Neuronal stem cell (in vitro differentiated cells): ENCODE results near the gene MACROD1.

ENCODE experiments used
- DNase-seq: peaks from one replicate; pipeline ENCODE4 v3.0.0-alpha.2; 2013; ENCODE audit warnings: low spot score
- H2AFZ ChIP-seq: one replicate; pipeline ENCODE4 v1.6.1; 2013; ENCODE audit warnings: mild to moderate bottlenecking, low read length, inconsistent platforms
- H2AK5ac ChIP-seq: 2 replicates; pipeline ENCODE4 v1.6.1; 2013; ENCODE audit warnings: low read depth, mild to moderate bottlenecking, inconsistent platforms, low read length, moderate library complexity, mixed read lengths
- H2BK120ac ChIP-seq: 2 replicates; pipeline ENCODE4 v1.6.1; 2013; ENCODE audit warnings: low read depth, mild to moderate bottlenecking, inconsistent platforms, low read length, moderate library complexity, mixed read lengths
- H2BK12ac ChIP-seq: one replicate; pipeline ENCODE4 v1.6.1; 2013; ENCODE audit warnings: low read length, inconsistent platforms
- H2BK15ac ChIP-seq: 2 replicates; pipeline ENCODE4 v1.6.1; 2013; ENCODE audit warnings: mild to moderate bottlenecking, low read length, inconsistent platforms, mixed read lengths
- H2BK5ac ChIP-seq: one replicate; pipeline ENCODE4 v1.6.1; 2013; ENCODE audit warnings: inconsistent platforms, mild to moderate bottlenecking, low read length, moderate library complexity
- H3K14ac ChIP-seq: one replicate; pipeline ENCODE4 v1.6.1; 2013; ENCODE audit warnings: low read length, inconsistent platforms
- H3K18ac ChIP-seq: 2 replicates; pipeline ENCODE4 v1.6.1; 2013; ENCODE audit warnings: low read length, inconsistent platforms
- H3K23ac ChIP-seq: 2 replicates; pipeline ENCODE4 v1.6.1; 2013; ENCODE audit warnings: low read depth, mild to moderate bottlenecking, mixed read lengths, low read length, inconsistent platforms; ENCODE audit not compliant: poor library complexity
- H3K27ac ChIP-seq: replicated peaks from 3 replicates; pipeline ENCODE4 v1.5.1; 2013; ENCODE audit warnings: low read length, inconsistent platforms
- H3K27me3 ChIP-seq, 3 experiments: 2 replicates each; pipeline ENCODE4 v1.6.1; 2013; ENCODE audit warnings: low read length in 3 of 3, mild to moderate bottlenecking in 2 of 3, inconsistent platforms in 1 of 3, low read depth in 1 of 3, mixed read lengths in 1 of 3, moderate library complexity in 1 of 3; ENCODE audit not compliant: control insufficient read depth in 3 of 3, insufficient read depth in 3 of 3
- H3K36me3 ChIP-seq, 2 donors: replicated peaks in 1 of 2; 2 replicates each; pipeline ENCODE4 v1.6.1; 2013; ENCODE audit warnings: low read length in 2 of 2; ENCODE audit not compliant: control insufficient read depth in 2 of 2, insufficient read depth in 2 of 2
- H3K4ac ChIP-seq: 2 replicates; pipeline ENCODE4 v1.6.1; 2013; ENCODE audit warnings: inconsistent platforms, mild to moderate bottlenecking, low read length, moderate library complexity
- H3K4me1 ChIP-seq, 2 donors: 1 replicate in 1 of 2; 2 replicates in 1 of 2; pipeline ENCODE4 v1.6.1; 2013; ENCODE audit warnings: low read length in 2 of 2, low read depth in 1 of 2; ENCODE audit not compliant: control insufficient read depth in 2 of 2, insufficient read depth in 1 of 2
- H3K4me2 ChIP-seq: one replicate; pipeline ENCODE4 v1.6.1; 2013; ENCODE audit warnings: mild to moderate bottlenecking, low read length, inconsistent platforms; ENCODE audit not compliant: insufficient read depth, poor library complexity, severe bottlenecking
- H3K4me3 ChIP-seq, 2 donors: 2 replicates each; pipeline ENCODE4 v1.5.1; 2013; ENCODE audit warnings: low read length in 2 of 2, mild to moderate bottlenecking in 2 of 2, inconsistent platforms in 1 of 2, moderate library complexity in 1 of 2
- H3K79me1 ChIP-seq: one replicate; pipeline ENCODE4 v1.6.1; 2013; ENCODE audit warnings: low read depth, mild to moderate bottlenecking, inconsistent platforms, low read length, moderate library complexity
- H3K9ac ChIP-seq: one replicate; pipeline ENCODE4 v1.6.1; 2013; ENCODE audit warnings: mild to moderate bottlenecking, low read depth, low read length, inconsistent platforms; ENCODE audit not compliant: poor library complexity
- H3K9me3 ChIP-seq, 2 donors: replicated peaks in 1 of 2; 2 replicates each; pipeline versions ENCODE3 to v1.6.1; 2013; ENCODE audit warnings: low read length in 2 of 2, mild to moderate bottlenecking in 2 of 2, inconsistent platforms in 1 of 2, low read depth in 1 of 2, mixed read lengths in 1 of 2, moderate library complexity in 1 of 2; ENCODE audit not compliant: control insufficient read depth in 2 of 2, insufficient read depth in 1 of 2
- H4K8ac ChIP-seq: one replicate; pipeline ENCODE4 v1.6.1; 2013; ENCODE audit warnings: low read depth, mild to moderate bottlenecking, inconsistent platforms, low read length, moderate library complexity
- H4K91ac ChIP-seq: one replicate; pipeline ENCODE4 v1.6.1; 2013; ENCODE audit warnings: low read length, low read depth, mild to moderate bottlenecking, inconsistent platforms; ENCODE audit not compliant: poor library complexity
- WGBS, 2 donors: extraction: QIAGEN DNeasy Blood & Tissue Kit; methylation state at CpG; one replicate each; pipeline ENCODE4 v1.1.7; 2013; ENCODE audit warnings: missing lambda C conversion rate in 2 of 2, mixed read lengths in 1 of 2; ENCODE audit not compliant: insufficient read length in 2 of 2, insufficient replicate concordance in 1 of 2; ENCODE audit errors: extremely low coverage in 2 of 2; 5-methylcytosine and 5-hydroxymethylcytosine counted together

Gene MACROD1

DNA sequence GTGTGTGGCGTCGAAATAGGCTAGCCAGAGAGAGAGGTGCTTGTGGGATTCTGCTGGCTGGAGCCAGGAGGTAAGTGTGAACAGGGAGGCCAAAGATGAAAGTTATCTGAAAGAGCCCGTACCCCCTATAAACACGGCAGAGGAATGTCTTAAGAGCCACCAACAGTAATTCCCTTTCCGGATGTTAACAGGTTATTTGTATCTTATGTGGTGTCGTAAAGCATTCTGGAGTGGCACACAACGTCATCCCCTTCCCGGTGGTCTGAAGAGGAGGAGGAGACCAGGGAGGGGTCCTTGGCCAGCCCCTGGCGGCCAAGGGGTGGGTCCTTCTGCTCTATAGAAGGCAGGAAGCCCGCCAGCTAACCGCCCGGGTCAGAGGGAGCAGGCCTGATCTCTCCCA is 39.5 kb downstream of the MACROD1 start:
- Histone ChIP-seq H2AFZ (no peak overlapping the region), H4K91ac (no peak overlapping the region), H3K9ac (no peak overlapping the region), H4K8ac (no peak overlapping the region), H2BK5ac (no peak overlapping the region), H3K4me2 (no peak overlapping the region), H3K18ac (peak overlapping the region; percentile 45), H3K4me1 (peaks cover 13 to 23% of the 10 kb centered on the region in 2 donors), H3K27ac (no peak overlapping the region), H3K4me3 (no peak overlapping the region), H3K9me3 (no peaks in the 10 kb centered on the region), H3K27me3 (no peaks in the 10 kb centered on the region), H3K4ac (no peak overlapping the region), H3K23ac (peak overlapping the region; percentile 51), H2BK120ac (no peak overlapping the region), H3K36me3 (no peaks in the 10 kb centered on the region), H3K14ac (no peak overlapping the region), H3K79me1 (peaks cover 15% of the 10 kb centered on the region), H2BK15ac (no peak overlapping the region), H2BK12ac (no peak overlapping the region), H2AK5ac (no peak overlapping the region)
- no CpG with 5 or more reads among the region's 12 CpGs for WGBS, 2 donors
- DNase-seq = no peak

- peaks cover 20 to 28% of the 10 kb centered on the region in 2 donors for H3K4me1 ChIP-seq
- H3K18ac ChIP-seq = peak overlapping the region; percentile 60
- no peak overlapping the region for H3K9ac ChIP-seq
- no peak overlapping the region for H3K4me3 ChIP-seq
- no peak overlapping the region for H2BK5ac ChIP-seq
- no peak overlapping the region for H3K27ac ChIP-seq
- H4K8ac ChIP-seq = no peak overlapping the region
- H3K27me3 ChIP-seq = no peaks in the 10 kb centered on the region
- no peak overlapping the region for H3K4me2 ChIP-seq
- peaks cover 15% of the 10 kb centered on the region for H3K79me1 ChIP-seq
- no peak overlapping the region for H2BK12ac ChIP-seq
- H3K23ac ChIP-seq = peak overlapping the region; percentile 85
- peak overlapping the region; percentile 70 for H2AK5ac ChIP-seq
- H4K91ac ChIP-seq = no peak overlapping the region
- no peaks in the 10 kb centered on the region for H3K9me3 ChIP-seq
- H2BK120ac ChIP-seq = no peak overlapping the region
- no peak overlapping the region for H3K14ac ChIP-seq
- no CpG with 5 or more reads among the region's 14 CpGs for WGBS, 2 donors
- no peak overlapping the region for H2BK15ac ChIP-seq
- no peaks in the 10 kb centered on the region for H3K36me3 ChIP-seq
- H3K4ac ChIP-seq = no peak overlapping the region
- no peak overlapping the region for H2AFZ ChIP-seq
- no peak for DNase-seq
Observed at GRCh38 chr11:64125676-64126075, 40.2 kb downstream of the MACROD1 start.

GRCh38 chr11:64124147-64124546 is 41.8 kb downstream of the MACROD1 start:
- no peak overlapping the region for H3K14ac ChIP-seq
- no peak overlapping the region for H4K91ac ChIP-seq
- no peaks in the 10 kb centered on the region for H3K9me3 ChIP-seq
- no peak overlapping the region for H3K4ac ChIP-seq
- no peak for DNase-seq
- H3K23ac ChIP-seq = peak overlapping the region; percentile 2
- no CpG with 5 or more reads among the region's 9 CpGs for WGBS, 2 donors
- no peak overlapping the region for H2BK120ac ChIP-seq
- H2BK5ac ChIP-seq = no peak overlapping the region
- no peak overlapping the region for H2BK12ac ChIP-seq
- peak overlapping the region; percentile 20 for H3K18ac ChIP-seq
- peak overlapping the region; percentile 91 for H2AK5ac ChIP-seq
- no peaks in the 10 kb centered on the region for H3K36me3 ChIP-seq
- H3K9ac ChIP-seq = no peak overlapping the region
- H3K4me1 ChIP-seq = peaks cover 26 to 38% of the 10 kb centered on the region in 2 donors
- H3K79me1 ChIP-seq = peaks cover 5% of the 10 kb centered on the region
- H3K27me3 ChIP-seq = no peaks in the 10 kb centered on the region
- no peak overlapping the region for H3K4me3 ChIP-seq
- H2BK15ac ChIP-seq = no peak overlapping the region
- no peak overlapping the region for H3K4me2 ChIP-seq
- H2AFZ ChIP-seq = no peak overlapping the region
- H4K8ac ChIP-seq = no peak overlapping the region
- no peak overlapping the region for H3K27ac ChIP-seq

DNA sequence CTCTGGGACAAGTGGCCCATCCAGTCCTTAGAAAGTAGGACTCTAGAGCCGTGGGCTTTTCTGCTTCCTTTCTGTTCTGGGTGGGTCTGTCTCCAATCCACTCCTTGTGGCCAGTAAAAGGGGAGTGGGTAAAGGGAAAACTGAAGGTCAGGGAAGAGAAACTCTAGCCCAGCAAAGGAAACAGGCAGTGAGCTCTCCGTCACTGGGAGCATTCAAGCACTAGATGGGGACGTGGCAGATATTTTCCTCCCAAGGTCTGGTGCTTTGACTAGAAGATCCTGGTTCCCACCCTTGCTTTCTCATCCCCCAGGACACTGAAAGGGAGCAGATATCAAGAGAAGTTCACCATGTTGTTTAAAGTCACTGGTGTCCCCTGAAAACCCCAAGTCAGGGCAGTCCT is 42.2 kb downstream of the MACROD1 start:
- no peak overlapping the region for H3K18ac ChIP-seq
- no peak for DNase-seq
- H3K27me3 ChIP-seq = no peaks in the 10 kb centered on the region
- no peak overlapping the region for H3K4ac ChIP-seq
- H3K9ac ChIP-seq = no peak overlapping the region
- no CpG with 5 or more reads among the region's 3 CpGs for WGBS, 2 donors
- H2BK12ac ChIP-seq = no peak overlapping the region
- no peak overlapping the region for H2BK5ac ChIP-seq
- H3K4me1 ChIP-seq = peaks cover 30 to 43% of the 10 kb centered on the region in 2 donors
- H3K9me3 ChIP-seq = no peaks in the 10 kb centered on the region
- H2BK15ac ChIP-seq = no peak overlapping the region
- H2BK120ac ChIP-seq = no peak overlapping the region
- H3K79me1 ChIP-seq = peaks cover 5% of the 10 kb centered on the region
- H3K27ac ChIP-seq = no peak overlapping the region
- H2AK5ac ChIP-seq = no peak overlapping the region
- no peak overlapping the region for H3K4me2 ChIP-seq
- no peak overlapping the region for H3K14ac ChIP-seq
- no peak overlapping the region for H2AFZ ChIP-seq
- no peaks in the 10 kb centered on the region for H3K36me3 ChIP-seq
- H4K8ac ChIP-seq = no peak overlapping the region
- H4K91ac ChIP-seq = no peak overlapping the region
- no peak overlapping the region for H3K4me3 ChIP-seq
- no peak overlapping the region for H3K23ac ChIP-seq
